Astrocyte (in vitro differentiated cells and primary cell): Measurements from ENCODE around the gene UNC79. TPM values are rescaled to one million over a fixed set of nuclear protein-coding genes. Genes with fewer than 3 reads are reported as not detected.

Experiments
- DNase-seq: peaks from one replicate; pipeline ENCODE4 v3.0.0-alpha.2; 2010; ENCODE audit warnings: low read depth
- FAIRE-seq: peaks from 2 replicates; lab custom pipeline; 2011; peaks lifted over from hg19 to GRCh38; lab: Jason Lieb, UNC
- H2AFZ ChIP-seq: 2 replicates; pipeline ENCODE4 v1.6.0; 2012; ENCODE audit warnings: low read depth, low read length, inconsistent platforms
- H3K27ac ChIP-seq: 2 replicates; pipeline ENCODE4 v1.5.1; 2011; ENCODE audit warnings: low read depth, low read length, inconsistent platforms
- H3K27me3 ChIP-seq: 2 replicates; pipeline ENCODE4 v1.6.0; 2011; ENCODE audit warnings: low read length, inconsistent platforms; ENCODE audit not compliant: insufficient read depth
- H3K36me3 ChIP-seq: 2 replicates; pipeline ENCODE4 v1.5.1; 2011; ENCODE audit warnings: low read length, inconsistent platforms; ENCODE audit not compliant: insufficient read depth
- H3K4me1 ChIP-seq: 2 replicates; pipeline ENCODE4 v1.5.1; 2011; ENCODE audit warnings: low read length, inconsistent platforms; ENCODE audit not compliant: insufficient read depth
- H3K4me2 ChIP-seq: 2 replicates; pipeline ENCODE4 v1.6.0; 2012; ENCODE audit warnings: low read length, inconsistent platforms
- H3K4me3 ChIP-seq: 2 replicates; pipeline ENCODE4 v1.5.1; 2011; ENCODE audit warnings: low read depth, mild to moderate bottlenecking, low read length, inconsistent platforms; ENCODE audit not compliant: insufficient read depth
- H3K79me2 ChIP-seq: 2 replicates; pipeline ENCODE4 v1.6.0; 2012; ENCODE audit warnings: mild to moderate bottlenecking, low read length, inconsistent platforms; ENCODE audit not compliant: insufficient read depth
- H3K9ac ChIP-seq: 2 replicates; pipeline ENCODE4 v1.6.0; 2012; ENCODE audit warnings: mild to moderate bottlenecking, low read length, inconsistent platforms
- H3K9me3 ChIP-seq: 2 replicates; pipeline ENCODE4 v1.5.1; 2012; ENCODE audit warnings: low read depth, mild to moderate bottlenecking, low read length, inconsistent platforms; ENCODE audit not compliant: insufficient read depth
- H4K20me1 ChIP-seq: 2 replicates; pipeline ENCODE4 v1.6.0; 2012; ENCODE audit warnings: low read length, inconsistent platforms; ENCODE audit not compliant: insufficient read depth
- H3K27ac Mint-ChIP-seq: one replicate; pipeline ENCODE4 v1.8.0; 2021; ENCODE audit warnings: mild to moderate bottlenecking, mixed read lengths; ENCODE audit not compliant: unreplicated experiment
- H3K27me3 Mint-ChIP-seq: one replicate; pipeline ENCODE4 v1.8.0; 2021; ENCODE audit warnings: low read depth, mixed read lengths; ENCODE audit not compliant: unreplicated experiment
- H3K36me3 Mint-ChIP-seq: one replicate; pipeline ENCODE4 v1.8.0; 2021; ENCODE audit warnings: low read depth, mixed read lengths; ENCODE audit not compliant: unreplicated experiment
- H3K4me1 Mint-ChIP-seq: one replicate; pipeline ENCODE4 v1.8.0; 2021; ENCODE audit warnings: low read depth, mixed read lengths; ENCODE audit not compliant: unreplicated experiment
- H3K4me3 Mint-ChIP-seq: one replicate; pipeline ENCODE4 v1.8.0; 2021; ENCODE audit warnings: mild to moderate bottlenecking, moderate library complexity, mixed read lengths; ENCODE audit not compliant: unreplicated experiment
- H3K9me3 Mint-ChIP-seq: one replicate; pipeline ENCODE4 v1.8.0; 2021; ENCODE audit warnings: mild to moderate bottlenecking, mixed read lengths; ENCODE audit not compliant: unreplicated experiment
- CTCF ChIP-seq: IDR thresholded peaks from 2 replicates; pipeline ENCODE4 v1.5.1; 2011; ENCODE audit warnings: low read depth, mild to moderate bottlenecking, inconsistent platforms, low read length, moderate library complexity; ENCODE audit not compliant: insufficient read depth
- EZH2 ChIP-seq: IDR thresholded peaks from 2 replicates; pipeline ENCODE4 v1.6.1; 2012; ENCODE audit warnings: mild to moderate bottlenecking, low read length, inconsistent platforms; ENCODE audit not compliant: insufficient read depth
- total RNA-seq: library from RNA; stranded (reverse); gene quantifications from 2 replicates; pipeline ENCODE4 v1.2.1, GENCODE V29; 2021

Gene UNC79
- total RNA-seq, 1 donor from 2014 or later = 0.66 TPM

GRCh38 chr14:93619176-93619793, 188.5 kb downstream of the UNC79 start:
- no peaks in the 10 kb centered on the region for H3K9me3 Mint-ChIP-seq
- no peak overlapping the region for H3K4me3 ChIP-seq
- H2AFZ ChIP-seq = peak overlapping the region; percentile 5
- no peaks in the 10 kb centered on the region for H4K20me1 ChIP-seq
- H3K36me3 Mint-ChIP-seq = peaks cover 4% of the 10 kb centered on the region
- H3K4me1 Mint-ChIP-seq = no peaks in the 10 kb centered on the region
- H3K27ac Mint-ChIP-seq = no peak overlapping the region
- H3K36me3 ChIP-seq = no peaks in the 10 kb centered on the region
- FAIRE-seq (no peak), DNase-seq (peak; percentile 23)
- H3K27me3 Mint-ChIP-seq = no peaks in the 10 kb centered on the region
- no peak overlapping the region for H3K4me3 Mint-ChIP-seq
- H3K79me2 ChIP-seq = no peaks in the 10 kb centered on the region
- H3K4me1 ChIP-seq = no peaks in the 10 kb centered on the region
- H3K27ac ChIP-seq = no peak overlapping the region
- peak; percentile 45 for TF ChIP-seq CTCF
- TF ChIP-seq EZH2 = no peak
- no peaks in the 10 kb centered on the region for H3K9me3 ChIP-seq
- H3K4me2 ChIP-seq = no peak overlapping the region
- no peak overlapping the region for H3K9ac ChIP-seq
- no peaks in the 10 kb centered on the region for H3K27me3 ChIP-seq

DNA sequence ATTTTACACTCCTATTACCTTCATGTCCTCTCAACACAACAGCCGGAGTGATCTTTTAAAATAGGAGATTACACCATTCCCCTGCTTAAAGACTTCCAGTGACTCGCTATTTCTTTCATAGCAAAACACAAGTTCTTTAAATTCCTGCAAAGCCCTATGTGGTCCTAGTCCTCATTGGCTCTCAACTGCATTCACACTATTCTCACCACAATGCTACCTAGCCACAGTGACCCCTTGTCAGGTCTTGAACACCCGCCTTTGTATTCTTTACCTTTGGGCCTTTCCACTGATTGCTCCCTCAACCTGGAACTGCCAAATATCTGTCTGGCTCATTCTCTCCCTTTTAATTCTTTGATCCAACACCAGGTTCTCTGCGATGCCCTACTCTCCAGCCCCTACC, 197.3 kb downstream of the UNC79 start:
- Histone ChIP-seq H3K9me3 (no peaks in the 10 kb centered on the region), H3K9ac (no peak overlapping the region), H2AFZ (no peak overlapping the region), H3K4me3 (no peak overlapping the region), H3K36me3 (no peaks in the 10 kb centered on the region), H3K4me2 (no peak overlapping the region), H3K79me2 (no peaks in the 10 kb centered on the region), H3K27me3 (peaks cover 2% of the 10 kb centered on the region), H4K20me1 (no peaks in the 10 kb centered on the region), H3K4me1 (no peaks in the 10 kb centered on the region), H3K27ac (no peak overlapping the region)
- TF ChIP-seq CTCF (no peak), EZH2 (no peak)
- Mint-ChIP-seq H3K9me3 (no peaks in the 10 kb centered on the region), H3K4me3 (no peak overlapping the region), H3K4me1 (peaks cover 11% of the 10 kb centered on the region), H3K36me3 (no peaks in the 10 kb centered on the region), H3K27me3 (peaks cover 1% of the 10 kb centered on the region), H3K27ac (no peak overlapping the region)
- DNase-seq (no peak), FAIRE-seq (no peak)

GRCh38 chr14:93629643-93630042, 198.9 kb downstream of the UNC79 start:
- no peaks in the 10 kb centered on the region for H4K20me1 ChIP-seq
- no peak overlapping the region for H3K27ac Mint-ChIP-seq
- no peak overlapping the region for H3K27ac ChIP-seq
- TF ChIP-seq EZH2 = no peak
- no peak for TF ChIP-seq CTCF
- H3K27me3 ChIP-seq = peaks cover 2% of the 10 kb centered on the region
- H3K9me3 Mint-ChIP-seq = no peaks in the 10 kb centered on the region
- no peak overlapping the region for H3K4me2 ChIP-seq
- H2AFZ ChIP-seq = no peak overlapping the region
- peaks cover 1% of the 10 kb centered on the region for H3K27me3 Mint-ChIP-seq
- DNase-seq = no peak
- H3K4me1 ChIP-seq = no peaks in the 10 kb centered on the region
- H3K4me3 ChIP-seq = no peak overlapping the region
- H3K36me3 ChIP-seq = no peaks in the 10 kb centered on the region
- H3K79me2 ChIP-seq = no peaks in the 10 kb centered on the region
- H3K9me3 ChIP-seq = no peaks in the 10 kb centered on the region
- no peaks in the 10 kb centered on the region for H3K36me3 Mint-ChIP-seq
- no peak for FAIRE-seq
- no peak overlapping the region for H3K4me3 Mint-ChIP-seq
- H3K4me1 Mint-ChIP-seq = peaks cover 11% of the 10 kb centered on the region
- no peak overlapping the region for H3K9ac ChIP-seq
